ENCODE data around the gene RAB36. TPM values are rescaled to one million over a fixed set of nuclear protein-coding genes. Genes with fewer than 3 reads are reported as not detected.

Gene RAB36
- total RNA-seq, 1 experiment from 2014 or later, result 1.8 TPM

GRCh38 chr22:23098718-23099530, 46.4 kb upstream of the RAB36 start:
- Mint-ChIP-seq H3K27ac (no peak overlapping the region), H3K27me3 (ENCODE audit: low read depth) (no peaks in the 10 kb centered on the region), H3K9me3 (no peaks in the 10 kb centered on the region), H3K36me3 (no peaks in the 10 kb centered on the region), H3K4me1 (no peaks in the 10 kb centered on the region), H3K4me3 (no peak overlapping the region)
- TF ChIP-seq RELA (CRISPR knock-in tag; IDR thresholded peaks at IDR 0.05; ENCODE audit: borderline replicate concordance) (no peak), ZNF396 (CRISPR knock-in tag; IDR thresholded peaks at IDR 0.05; ENCODE audit: borderline replicate concordance) (no peak), ZNF532 (CRISPR knock-in tag; IDR thresholded peaks at IDR 0.05; ENCODE audit: borderline replicate concordance) (no peak), NR2C2 (CRISPR knock-in tag; IDR thresholded peaks at IDR 0.05) (no peak), ELF4 (CRISPR knock-in tag; IDR thresholded peaks at IDR 0.05; ENCODE audit: low read depth) (no peak), ATF3 (CRISPR knock-in tag; conservative IDR thresholded peaks at IDR 0.05) (no peak), ZNF425 (CRISPR knock-in tag; conservative IDR thresholded peaks at IDR 0.05) (no peak), AFF4 (CRISPR knock-in tag; IDR thresholded peaks at IDR 0.05; ENCODE audit: borderline replicate concordance) (no peak), CTCF (IDR thresholded peaks at IDR 0.05) (no peak), FOXP4 (CRISPR knock-in tag; IDR thresholded peaks at IDR 0.05) (no peak), HMGXB4 (CRISPR knock-in tag; IDR thresholded peaks at IDR 0.05) (no peak), PRDM15 (CRISPR knock-in tag; IDR thresholded peaks at IDR 0.05) (no peak), TEAD1 (CRISPR knock-in tag; IDR thresholded peaks at IDR 0.05) (no peak)
- no peak for ATAC-seq
- ChIA-PET CTCF (interaction anchor here (1.1 kb wide), 1 partner anchor 144 kb away, joined by 4 read pairs; no protein-coding TSS in a partner anchor), POLR2A (no interaction called here)
- DNase-seq (ENCODE audit: low spot score), result no peak
